ENCODE data around the gene ME1. TPM values are rescaled to one million over a fixed set of nuclear protein-coding genes. Genes with fewer than 3 reads are reported as not detected.
A peak's percentile ranks its signal among the peaks of the same experiment; 100 is the strongest.

The ME1 gene
- total RNA-seq, 1 donor = 27.9 TPM

GRCh38 chr6:83443516-83443915 is 12.7 kb upstream of the ME1 start:
- no peak overlapping the region for H2AFZ ChIP-seq (ENCODE audit: low read length)
- no peak for DNase-seq (ENCODE audit: insufficient read length, low spot score, missing footprints)
- no peaks in the 10 kb centered on the region for H4K20me1 ChIP-seq (ENCODE audit: insufficient read depth, low read length)
- no peaks in the 10 kb centered on the region for H3K4me1 ChIP-seq (ENCODE audit: insufficient read depth, low read length)
- TF ChIP-seq CTCF (IDR thresholded peaks at IDR 0.05; ENCODE audit: extremely low read depth, low read depth, low read length) = no peak
- no peaks in the 10 kb centered on the region for H3K27me3 ChIP-seq (ENCODE audit: insufficient read depth, low read length)
- no peak overlapping the region for H3K4me3 ChIP-seq (ENCODE audit: insufficient read depth, low read length)
- no peaks in the 10 kb centered on the region for H3K9me3 ChIP-seq (ENCODE audit: low read depth, low read length)
- no peaks in the 10 kb centered on the region for H3K36me3 ChIP-seq (ENCODE audit: insufficient read depth, low read length)
- no peak overlapping the region for H3K4me2 ChIP-seq (ENCODE audit: insufficient read depth, low read length)
- H3K79me2 ChIP-seq (ENCODE audit: insufficient read depth, low read length) = no peaks in the 10 kb centered on the region
- no peak overlapping the region for H3K27ac ChIP-seq (ENCODE audit: low read depth, low read length)

- H3K79me2 ChIP-seq (ENCODE audit: insufficient read depth, low read length) = no peaks in the 10 kb centered on the region
- peak overlapping the region; percentile 73 for H2AFZ ChIP-seq (ENCODE audit: low read length)
- no peaks in the 10 kb centered on the region for H3K36me3 ChIP-seq (ENCODE audit: insufficient read depth, low read length)
- peak overlapping the region; percentile 49 for H3K4me2 ChIP-seq (ENCODE audit: insufficient read depth, low read length)
- H3K27ac ChIP-seq (ENCODE audit: low read depth, low read length) = no peak overlapping the region
- no peaks in the 10 kb centered on the region for H3K4me1 ChIP-seq (ENCODE audit: insufficient read depth, low read length)
- no peak for DNase-seq (ENCODE audit: insufficient read length, low spot score, missing footprints)
- H3K4me3 ChIP-seq (ENCODE audit: insufficient read depth, low read length) = no peak overlapping the region
- H3K27me3 ChIP-seq (ENCODE audit: insufficient read depth, low read length) = no peaks in the 10 kb centered on the region
- no peaks in the 10 kb centered on the region for H3K9me3 ChIP-seq (ENCODE audit: low read depth, low read length)
- H4K20me1 ChIP-seq (ENCODE audit: insufficient read depth, low read length) = no peaks in the 10 kb centered on the region
- no peak for TF ChIP-seq CTCF (IDR thresholded peaks at IDR 0.05; ENCODE audit: extremely low read depth, low read depth, low read length)
Measured at GRCh38 chr6:83442752-83443151, 11.9 kb upstream of the ME1 start.

- H3K4me3 ChIP-seq (ENCODE audit: insufficient read depth, low read length) = no peak overlapping the region
- DNase-seq (ENCODE audit: insufficient read length, low spot score, missing footprints) = no peak
- H3K27me3 ChIP-seq (ENCODE audit: insufficient read depth, low read length) = no peaks in the 10 kb centered on the region
- no peaks in the 10 kb centered on the region for H3K36me3 ChIP-seq (ENCODE audit: insufficient read depth, low read length)
- no peaks in the 10 kb centered on the region for H3K4me1 ChIP-seq (ENCODE audit: insufficient read depth, low read length)
- no peak overlapping the region for H3K4me2 ChIP-seq (ENCODE audit: insufficient read depth, low read length)
- H3K9me3 ChIP-seq (ENCODE audit: low read depth, low read length) = no peaks in the 10 kb centered on the region
- no peaks in the 10 kb centered on the region for H3K79me2 ChIP-seq (ENCODE audit: insufficient read depth, low read length)
- TF ChIP-seq CTCF (IDR thresholded peaks at IDR 0.05; ENCODE audit: extremely low read depth, low read depth, low read length) = no peak
- no peak overlapping the region for H2AFZ ChIP-seq (ENCODE audit: low read length)
- H3K27ac ChIP-seq (ENCODE audit: low read depth, low read length) = no peak overlapping the region
- no peaks in the 10 kb centered on the region for H4K20me1 ChIP-seq (ENCODE audit: insufficient read depth, low read length)
Measured at GRCh38 chr6:83439201-83439600, 8.3 kb upstream of the ME1 start.

GRCh38 chr6:83436674-83437073 is 5.8 kb upstream of the ME1 start:
- H4K20me1 ChIP-seq (ENCODE audit: insufficient read depth, low read length) = no peaks in the 10 kb centered on the region
- no peak overlapping the region for H2AFZ ChIP-seq (ENCODE audit: low read length)
- TF ChIP-seq CTCF (IDR thresholded peaks at IDR 0.05; ENCODE audit: extremely low read depth, low read depth, low read length) = no peak
- H3K4me2 ChIP-seq (ENCODE audit: insufficient read depth, low read length) = no peak overlapping the region
- no peaks in the 10 kb centered on the region for H3K4me1 ChIP-seq (ENCODE audit: insufficient read depth, low read length)
- no peaks in the 10 kb centered on the region for H3K79me2 ChIP-seq (ENCODE audit: insufficient read depth, low read length)
- no peak overlapping the region for H3K27ac ChIP-seq (ENCODE audit: low read depth, low read length)
- no peak for DNase-seq (ENCODE audit: insufficient read length, low spot score, missing footprints)
- H3K27me3 ChIP-seq (ENCODE audit: insufficient read depth, low read length) = no peaks in the 10 kb centered on the region
- H3K4me3 ChIP-seq (ENCODE audit: insufficient read depth, low read length) = no peak overlapping the region
- no peaks in the 10 kb centered on the region for H3K9me3 ChIP-seq (ENCODE audit: low read depth, low read length)
- no peaks in the 10 kb centered on the region for H3K36me3 ChIP-seq (ENCODE audit: insufficient read depth, low read length)

All from osteoblast (primary cell).